GM18498 (cell line): ENCODE data around the gene TNNT2.

Source experiments
- ATAC-seq: cut with Tn5 transposase; IDR thresholded peaks from one replicate; pipeline ENCODE4 v1.9.1; 2021; ENCODE audit warnings: mild to moderate bottlenecking, moderate library complexity; ENCODE audit not compliant: unreplicated experiment

Gene TNNT2

DNA sequence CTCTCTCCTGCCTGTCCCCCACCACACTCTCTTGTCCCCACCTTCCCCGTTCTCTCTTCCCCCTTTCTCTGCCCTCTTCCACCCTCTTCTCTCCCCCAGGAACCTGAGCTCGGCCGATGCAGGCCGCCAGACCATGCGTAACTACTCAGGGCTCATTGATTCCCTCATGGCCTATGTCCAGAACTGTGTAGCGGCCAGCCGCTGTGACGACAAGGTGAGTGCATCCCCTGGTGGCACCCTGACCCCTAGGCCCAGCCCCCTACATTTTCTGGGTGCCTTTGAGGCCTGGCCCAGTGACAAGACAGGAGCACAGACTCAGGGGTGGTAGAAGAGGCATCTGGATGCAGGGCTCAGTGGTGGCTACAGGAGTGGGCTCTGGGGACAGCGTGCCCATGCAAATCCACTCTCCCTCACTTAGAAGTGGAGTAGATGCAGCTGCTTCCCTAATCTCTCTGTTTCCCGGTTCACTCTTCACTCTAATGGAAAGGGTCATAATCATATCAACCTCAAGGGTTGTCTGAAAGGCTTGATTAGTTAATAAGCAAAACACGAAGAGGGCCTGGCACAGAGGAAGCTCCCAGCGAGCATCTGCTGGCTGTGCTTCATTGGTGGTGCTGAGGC lies 57.2 kb downstream of the TNNT2 start:
- ATAC-seq: no peak

DNA sequence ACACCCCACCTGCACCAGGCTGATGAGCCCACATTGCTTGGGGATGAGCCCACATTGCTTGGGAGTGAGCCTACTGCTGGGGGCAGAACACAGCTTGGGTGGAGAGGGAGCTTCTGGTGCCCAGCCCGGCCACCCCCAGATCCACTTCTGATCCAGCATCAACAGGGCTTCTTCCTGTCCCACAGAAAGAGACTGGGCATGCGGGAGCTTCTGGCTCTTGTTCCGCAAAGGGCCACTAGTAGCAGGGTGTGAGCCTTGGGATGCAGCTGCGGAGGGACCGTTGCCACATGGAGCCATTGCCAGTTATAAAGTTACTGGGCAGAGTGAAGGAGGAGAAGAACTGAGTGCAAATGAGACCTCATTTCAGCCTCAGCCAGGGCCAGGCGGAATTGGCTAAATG lies 57.8 kb downstream of the TNNT2 start:
- no peak for ATAC-seq

DNA sequence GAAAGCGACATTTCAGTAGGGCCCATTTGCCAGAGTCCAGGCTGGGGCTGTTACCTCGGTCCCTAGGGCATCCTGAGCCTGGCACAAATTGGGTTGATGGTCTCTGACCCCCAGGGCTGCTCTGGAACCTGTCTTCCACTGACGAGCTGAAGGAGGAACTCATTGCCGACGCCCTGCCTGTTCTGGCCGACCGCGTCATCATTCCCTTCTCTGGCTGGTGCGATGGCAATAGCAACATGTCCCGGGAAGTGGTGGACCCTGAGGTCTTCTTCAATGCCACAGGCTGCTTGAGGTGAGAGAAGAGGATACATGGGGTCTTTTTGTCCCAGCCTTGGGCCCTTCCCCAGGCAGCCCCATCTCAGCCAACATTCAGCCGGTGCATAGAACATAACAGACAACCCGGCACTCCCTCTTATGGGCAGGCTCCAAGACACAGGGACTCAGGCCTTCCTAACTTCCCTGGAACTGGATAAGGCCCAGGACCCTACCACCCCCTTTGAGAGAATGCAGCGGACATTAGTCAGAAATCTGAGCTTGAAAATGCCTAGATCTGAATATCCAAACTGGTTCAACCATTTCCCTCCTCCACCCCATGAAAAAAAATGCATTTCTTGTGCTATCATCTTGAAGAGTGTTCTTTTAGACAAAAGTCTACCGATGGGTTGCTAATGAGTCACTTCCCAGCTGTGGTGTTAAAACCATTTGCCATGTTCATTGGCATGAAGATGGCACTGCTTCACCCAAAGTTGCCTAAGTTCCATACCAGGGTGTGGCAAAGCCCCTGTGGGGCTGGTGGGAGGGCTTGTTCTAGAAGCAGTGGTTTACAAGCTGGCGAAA lies 58.8 kb downstream of the TNNT2 start:
- ATAC-seq: no peak

DNA sequence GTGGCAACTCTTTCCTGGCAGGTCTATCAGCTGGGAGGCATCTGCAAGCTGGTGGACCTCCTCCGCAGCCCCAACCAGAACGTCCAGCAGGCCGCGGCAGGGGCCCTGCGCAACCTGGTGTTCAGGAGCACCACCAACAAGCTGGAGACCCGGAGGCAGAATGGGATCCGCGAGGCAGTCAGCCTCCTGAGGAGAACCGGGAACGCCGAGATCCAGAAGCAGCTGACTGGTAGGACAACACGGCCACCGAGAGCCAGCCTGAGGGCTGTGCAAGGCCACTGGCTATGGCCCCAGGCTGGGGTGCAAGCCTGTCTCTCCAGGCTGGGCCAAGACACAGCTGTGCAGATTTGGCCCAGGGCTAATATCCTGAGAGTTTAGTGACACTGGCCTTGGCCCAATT lies 59.9 kb downstream of the TNNT2 start:
- ATAC-seq: no peak

GRCh38 chr1:201316556-201316955 lies 60.9 kb downstream of the TNNT2 start:
- ATAC-seq: no peak

- no peak for ATAC-seq
These were observed 64.4 kb downstream of the TNNT2 start for GRCh38 chr1:201313086-201313485.

- ATAC-seq: no peak
These were observed 65.2 kb downstream of the TNNT2 start for GRCh38 chr1:201312298-201312697.

DNA sequence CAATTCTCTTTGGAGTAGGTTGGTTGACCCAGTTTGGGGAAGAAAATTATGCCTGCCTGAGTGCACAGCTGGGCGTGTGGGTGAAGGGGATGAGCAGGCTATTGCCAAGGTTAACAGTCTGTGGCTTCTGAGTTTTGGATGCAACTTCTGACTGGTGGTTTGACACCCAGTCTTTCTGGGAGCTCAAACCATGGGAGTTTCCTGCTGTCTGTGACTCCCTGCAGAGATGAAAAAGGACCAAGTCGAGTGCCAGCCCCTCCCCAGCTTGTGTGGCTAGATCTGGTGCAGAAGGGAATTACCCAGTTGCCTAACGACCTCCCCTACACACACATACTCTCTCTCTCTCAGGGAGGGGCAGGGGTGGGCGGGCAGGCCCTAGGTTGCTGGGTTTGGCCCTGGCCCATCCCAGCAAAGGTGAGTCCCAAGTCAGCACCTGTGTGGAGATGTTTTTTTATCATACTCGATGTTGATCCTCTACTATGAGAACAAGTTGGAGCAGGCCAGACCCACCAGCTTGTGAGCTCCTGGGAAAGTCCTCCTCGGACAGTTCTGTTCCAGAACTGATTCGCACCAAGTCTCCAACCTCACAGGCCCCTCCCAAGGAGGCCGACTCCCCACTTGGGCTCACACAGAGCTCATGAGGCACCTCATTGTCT lies 66.0 kb downstream of the TNNT2 start:
- ATAC-seq: no peak

DNA sequence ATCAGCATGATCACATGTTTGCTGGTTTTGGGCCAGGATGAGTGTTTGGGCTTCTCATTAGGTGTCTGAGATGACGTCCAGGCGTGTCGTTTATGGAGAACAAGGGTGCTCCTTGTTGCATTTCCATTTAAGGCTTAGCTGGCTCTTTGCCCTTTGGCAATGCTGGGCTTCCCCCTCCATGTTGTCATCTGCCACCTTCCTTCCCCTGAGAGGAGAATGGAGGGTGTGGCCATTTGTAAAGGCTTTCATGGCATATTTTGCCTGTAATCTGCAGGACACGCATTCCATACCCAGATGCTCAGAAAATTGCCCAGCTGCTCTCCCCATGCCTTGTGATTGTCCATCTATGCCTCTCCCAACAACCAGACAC lies 66.5 kb downstream of the TNNT2 start:
- no peak for ATAC-seq

GRCh38 chr1:201310251-201310985 lies 67.1 kb downstream of the TNNT2 start:
- no peak for ATAC-seq

GRCh38 chr1:201309416-201309815 lies 68.1 kb downstream of the TNNT2 start:
- ATAC-seq: no peak
